SKM-1 treated with dmso at 0.1 percent for 144 hours (cell line): ENCODE measurements around the gene PPOX.

Experiments used
- DNase-seq: peaks from one replicate; lab custom pipeline; 2025; ENCODE audit not compliant: unreplicated experiment; lab: John Stamatoyannopoulos, UW

PPOX gene

GRCh38 chr1:161153176-161153575, 13.1 kb upstream of the PPOX start:
- DNase-seq: peak; percentile 35

- peak; percentile 93 for DNase-seq
Measured at GRCh38 chr1:161153682-161154337, 12.4 kb upstream of the PPOX start, which contains the start of gene UFC1. Gene UFC1, plus strand, starts transcription at chr1:161153978. Its CDS starts 20 bp downstream, at chr1:161153998.

- DNase-seq: no peak
Measured at GRCh38 chr1:161157867-161158266, 8.4 kb upstream of the PPOX start.

- no peak for DNase-seq
Measured at GRCh38 chr1:161158316-161159010, 7.8 kb upstream of the PPOX start.

GRCh38 chr1:161159087-161159912, 6.9 kb upstream of the PPOX start, which contains the start of gene USP21:
Gene USP21, plus strand, starts transcription at chr1:161159500. Its CDS starts 1,141 bp downstream, at chr1:161160641.
- DNase-seq: peak; percentile 94

GRCh38 chr1:161159913-161160243, 6.3 kb upstream of the PPOX start:
- no peak for DNase-seq

GRCh38 chr1:161160671-161161145, 5.5 kb upstream of the PPOX start:
- DNase-seq: no peak

GRCh38 chr1:161161652-161162051, 4.6 kb upstream of the PPOX start:
- DNase-seq: no peak

- no peak for DNase-seq
Measured at GRCh38 chr1:161162052-161162451, 4.2 kb upstream of the PPOX start.

GRCh38 chr1:161162806-161163205, 3.4 kb upstream of the PPOX start:
- no peak for DNase-seq

GRCh38 chr1:161163793-161164192, 2.4 kb upstream of the PPOX start:
- DNase-seq: no peak

- DNase-seq: no peak
Measured at GRCh38 chr1:161164901-161165610, 1.2 kb upstream of the PPOX start.

- no peak for DNase-seq
Measured at GRCh38 chr1:161166669-161167548, 683 bp downstream of the PPOX start.

GRCh38 chr1:161168906-161169305, 2.7 kb downstream of the PPOX start:
- DNase-seq: no peak

GRCh38 chr1:161171191-161171590, 5.0 kb downstream of the PPOX start:
- DNase-seq: no peak

GRCh38 chr1:161171696-161172095, 5.5 kb downstream of the PPOX start:
- DNase-seq: no peak

GRCh38 chr1:161172349-161172748, 6.1 kb downstream of the PPOX start:
- DNase-seq: no peak

GRCh38 chr1:161172776-161173376, 6.7 kb downstream of the PPOX start:
- no peak for DNase-seq

GRCh38 chr1:161173711-161174110, 7.5 kb downstream of the PPOX start:
- DNase-seq: no peak

- DNase-seq: no peak
Measured at GRCh38 chr1:161174911-161175310, 8.7 kb downstream of the PPOX start.
